CD4-positive, alpha-beta T cell (primary cell): ENCODE data around the gene AFF3. TPM values are rescaled to one million over a fixed set of nuclear protein-coding genes. Genes with fewer than 3 reads are reported as not detected.

ENCODE experiments used
- ATAC-seq: fragments of 200-7000 bp; cut with Tn5 transposase; one replicate; pipeline ENCODE4 v1.10.0; 2022; ENCODE audit warnings: mild to moderate bottlenecking; ENCODE audit not compliant: poor library complexity
- CTCF ChIA-PET: fragments of 350-600 bp; sonication (Branson Sonifier 250); formaldehyde crosslinking; loops from one replicate; lab custom pipeline; 2021; ENCODE audit warnings: antibody characterized with exemption, inconsistent platforms; lab: Charles Lee
- POLR2A ChIA-PET: fragments of 350-600 bp; sonication (Branson Sonifier 250); formaldehyde crosslinking; loops from one replicate; lab custom pipeline; 2021; ENCODE audit warnings: antibody characterized with exemption, inconsistent platforms; lab: Charles Lee
- DNase-seq, 14 experiments: peaks; one replicate each; pipeline ENCODE4 v3.0.0-alpha.2; 2013 to 2020; ENCODE audit warnings: mixed read lengths in 2 of 14
- H3K27ac ChIP-seq, 2 donors: one replicate each; pipeline versions ENCODE4 v1.5.1 to v1.7.0; 2013; ENCODE audit warnings: low read length in 2 of 2, low read depth in 1 of 2, mild to moderate bottlenecking in 1 of 2
- H3K27me3 ChIP-seq, 2 experiments: 1 replicate in 1 of 2; 2 replicates in 1 of 2; pipeline versions ENCODE4 v1.6.1 to v1.7.0; 2013; ENCODE audit warnings: low read length in 2 of 2, control low read depth in 1 of 2, mild to moderate bottlenecking in 1 of 2, moderate library complexity in 1 of 2; ENCODE audit not compliant: insufficient read depth in 2 of 2, control insufficient read depth in 1 of 2
- H3K36me3 ChIP-seq: one replicate; pipeline ENCODE4 v1.6.1; 2013; ENCODE audit warnings: low read length, control low read depth; ENCODE audit not compliant: insufficient read depth
- H3K4me1 ChIP-seq: one replicate; pipeline ENCODE4 v1.6.1; 2013; ENCODE audit warnings: low read length, control low read depth; ENCODE audit not compliant: insufficient read depth
- H3K4me3 ChIP-seq: one replicate; pipeline ENCODE4 v1.5.1; 2013; ENCODE audit warnings: mild to moderate bottlenecking, low read length, moderate library complexity
- H3K9me3 ChIP-seq, 2 experiments: 1 replicate in 1 of 2; 2 replicates in 1 of 2; pipeline versions ENCODE4 v1.6.1 to v1.7.0; 2013; ENCODE audit warnings: low read length in 2 of 2, mild to moderate bottlenecking in 2 of 2, control low read depth in 1 of 2, moderate library complexity in 1 of 2; ENCODE audit not compliant: control insufficient read depth in 1 of 2, insufficient read depth in 1 of 2
- H3K27ac Mint-ChIP-seq: one replicate; pipeline ENCODE4 v1.8.0; 2020; ENCODE audit warnings: mixed read lengths
- H3K27me3 Mint-ChIP-seq: one replicate; pipeline ENCODE4 v1.8.0; 2021; ENCODE audit warnings: mixed read lengths
- H3K36me3 Mint-ChIP-seq: one replicate; pipeline ENCODE4 v1.8.0; 2021; ENCODE audit warnings: low read depth, mixed read lengths
- H3K4me1 Mint-ChIP-seq: one replicate; pipeline ENCODE4 v1.8.0; 2021; ENCODE audit warnings: low read depth, mixed read lengths
- H3K4me3 Mint-ChIP-seq: one replicate; pipeline ENCODE4 v1.8.0; 2020; ENCODE audit warnings: mild to moderate bottlenecking, mixed read lengths
- H3K9me3 Mint-ChIP-seq: one replicate; pipeline ENCODE4 v1.8.0; 2020; ENCODE audit warnings: mixed read lengths
- intact Hi-C, 2 experiments: fragments of 100-400 bp; cut with DNase I in 1 of 2; cut with micrococcal nuclease in 1 of 2; formaldehyde crosslinking; loops; one replicate each; pipeline versions ENCODE4 v1.15.1 to v1.9.0; 2023 to 2025; cut with DNase I, micrococcal nuclease
- total RNA-seq, 174 experiments: library from RNA in 2 of 174; stranded (reverse) in 2 of 174; gene quantifications; one replicate each; pipeline ENCODE4 v1.2.3 and lab custom pipeline; 2021 to 2026
- TF ChIP-seq, protein P1 (sequence below): fragments of 200-600 bp; IDR thresholded peaks from one replicate; pipeline ENCODE4 v1.8.0; 2022; ENCODE audit warnings: antibody characterized with exemption, mild to moderate bottlenecking

The AFF3 gene
- total RNA-seq, 2 experiments from 2014 or later, result 15.4 to 15.7 TPM

DNA sequence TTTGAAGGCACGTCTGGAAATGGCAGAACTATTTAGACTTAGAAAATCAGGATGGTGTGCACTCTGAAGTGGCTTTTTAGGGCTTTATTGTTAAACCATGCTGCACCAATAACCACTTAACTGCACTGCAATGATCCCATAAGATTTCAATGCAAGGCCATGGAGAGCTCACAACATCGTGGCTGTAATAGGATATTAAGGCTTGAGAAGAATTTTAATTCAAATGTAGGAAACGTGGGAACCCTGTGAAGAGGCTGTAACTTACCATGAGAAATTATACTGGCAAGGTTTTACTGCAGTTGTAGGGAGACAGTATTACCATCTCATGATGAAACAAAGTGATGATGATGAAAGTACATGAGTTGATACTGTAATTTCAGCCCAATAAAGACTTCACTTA is 242.5 kb downstream of the AFF3 start:
- H3K4me1 ChIP-seq, result no peaks in the 10 kb centered on the region
- TF ChIP-seq, protein P1, sequence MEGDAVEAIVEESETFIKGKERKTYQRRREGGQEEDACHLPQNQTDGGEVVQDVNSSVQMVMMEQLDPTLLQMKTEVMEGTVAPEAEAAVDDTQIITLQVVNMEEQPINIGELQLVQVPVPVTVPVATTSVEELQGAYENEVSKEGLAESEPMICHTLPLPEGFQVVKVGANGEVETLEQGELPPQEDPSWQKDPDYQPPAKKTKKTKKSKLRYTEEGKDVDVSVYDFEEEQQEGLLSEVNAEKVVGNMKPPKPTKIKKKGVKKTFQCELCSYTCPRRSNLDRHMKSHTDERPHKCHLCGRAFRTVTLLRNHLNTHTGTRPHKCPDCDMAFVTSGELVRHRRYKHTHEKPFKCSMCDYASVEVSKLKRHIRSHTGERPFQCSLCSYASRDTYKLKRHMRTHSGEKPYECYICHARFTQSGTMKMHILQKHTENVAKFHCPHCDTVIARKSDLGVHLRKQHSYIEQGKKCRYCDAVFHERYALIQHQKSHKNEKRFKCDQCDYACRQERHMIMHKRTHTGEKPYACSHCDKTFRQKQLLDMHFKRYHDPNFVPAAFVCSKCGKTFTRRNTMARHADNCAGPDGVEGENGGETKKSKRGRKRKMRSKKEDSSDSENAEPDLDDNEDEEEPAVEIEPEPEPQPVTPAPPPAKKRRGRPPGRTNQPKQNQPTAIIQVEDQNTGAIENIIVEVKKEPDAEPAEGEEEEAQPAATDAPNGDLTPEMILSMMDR, result no peak
- H3K27me3 ChIP-seq, result no peaks in the 10 kb centered on the region
- H3K4me3 Mint-ChIP-seq, result no peak overlapping the region
- intact Hi-C loops, result no loop called here
- ATAC-seq, result no peak
- no peak overlapping the region for H3K27ac ChIP-seq
- no peaks in the 10 kb centered on the region for H3K36me3 ChIP-seq
- H3K9me3 ChIP-seq, result no peaks in the 10 kb centered on the region
- no peak for DNase-seq
- no peaks in the 10 kb centered on the region for H3K36me3 Mint-ChIP-seq
- ChIA-PET CTCF (no interaction called here), POLR2A (no interaction called here)
- H3K9me3 Mint-ChIP-seq, result no peaks in the 10 kb centered on the region
- H3K27me3 Mint-ChIP-seq, result no peaks in the 10 kb centered on the region
- H3K4me3 ChIP-seq, result no peak overlapping the region
- peaks cover 12% of the 10 kb centered on the region for H3K4me1 Mint-ChIP-seq
- H3K27ac Mint-ChIP-seq, result no peak overlapping the region

- ATAC-seq (no peak), DNase-seq (no peak)
- ChIA-PET POLR2A (no interaction called here), CTCF (no interaction called here)
- Histone ChIP-seq H3K27ac (no peak overlapping the region), H3K4me1 (no peaks in the 10 kb centered on the region), H3K4me3 (no peak overlapping the region), H3K9me3 (no peaks in the 10 kb centered on the region), H3K36me3 (no peaks in the 10 kb centered on the region), H3K27me3 (no peaks in the 10 kb centered on the region)
- H3K4me3 Mint-ChIP-seq, result no peak overlapping the region
- H3K9me3 Mint-ChIP-seq, result no peaks in the 10 kb centered on the region
- H3K27me3 Mint-ChIP-seq, result no peaks in the 10 kb centered on the region
- H3K36me3 Mint-ChIP-seq, result no peaks in the 10 kb centered on the region
- TF ChIP-seq, protein P1, result no peak
- intact Hi-C loops, result no loop called here
- no peak overlapping the region for H3K27ac Mint-ChIP-seq
- peaks cover 12% of the 10 kb centered on the region for H3K4me1 Mint-ChIP-seq
Observed at GRCh38 chr2:99899058-99899855, 243.1 kb downstream of the AFF3 start.

DNA sequence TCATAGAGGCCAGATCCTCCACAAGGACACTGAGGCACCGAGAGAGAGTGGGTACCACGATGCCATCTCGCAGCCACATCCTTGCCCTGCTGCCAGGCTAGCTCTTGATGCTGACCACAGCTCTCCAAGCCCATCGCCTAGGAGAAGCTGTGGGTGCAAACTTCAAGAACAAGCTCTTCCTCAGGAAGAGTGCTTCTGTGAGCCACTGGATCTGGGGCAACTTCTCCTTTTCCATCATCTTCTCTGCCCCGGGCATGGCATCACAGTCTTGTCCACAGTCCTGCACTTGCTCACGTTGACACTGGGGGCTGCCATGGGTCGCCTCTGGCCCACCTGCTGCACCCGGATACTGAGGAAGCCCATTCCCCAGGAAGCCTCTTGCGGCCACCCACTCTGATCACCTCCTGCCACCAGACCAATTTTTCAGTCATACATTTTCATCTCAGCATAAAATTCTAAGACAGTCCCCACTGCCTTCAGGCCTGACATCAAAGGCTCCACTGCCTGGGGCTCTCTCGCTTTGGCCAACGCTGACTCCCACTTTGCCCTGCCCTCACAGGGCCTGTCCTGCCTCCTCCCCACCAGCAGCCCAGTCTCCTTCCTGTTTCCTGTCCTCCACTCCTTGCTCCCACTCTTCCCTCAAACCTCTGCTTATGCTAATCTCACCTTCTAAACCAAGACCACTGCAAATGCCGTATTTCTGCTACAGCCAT is 243.9 kb downstream of the AFF3 start:
- DNase-seq (no peak), ATAC-seq (no peak)
- Histone ChIP-seq H3K27ac (no peak overlapping the region), H3K27me3 (no peaks in the 10 kb centered on the region), H3K4me1 (no peaks in the 10 kb centered on the region), H3K36me3 (no peaks in the 10 kb centered on the region), H3K4me3 (no peak overlapping the region), H3K9me3 (no peaks in the 10 kb centered on the region)
- Mint-ChIP-seq H3K4me3 (no peak overlapping the region), H3K9me3 (no peaks in the 10 kb centered on the region), H3K27me3 (no peaks in the 10 kb centered on the region), H3K4me1 (peaks cover 12% of the 10 kb centered on the region), H3K36me3 (no peaks in the 10 kb centered on the region), H3K27ac (no peak overlapping the region)
- TF ChIP-seq, protein P1, result no peak
- POLR2A ChIA-PET, result no interaction called here
- intact Hi-C loops, result no loop called here
- CTCF ChIA-PET, result no interaction called here
